ENCODE results near the gene CDK2.
"Not testable (repeated sequence)": the region's sequence is repeated elsewhere in the genome, so short reads cannot be mapped to it uniquely, and the experiment has no call there.

The CDK2 gene

GRCh38 chr12:55993230-55993853 is 26.7 kb downstream of the CDK2 start:
- no peak overlapping the region for H3K4me3 ChIP-seq (ENCODE audit: low read depth, low read length)
- no peak for DNase-seq (ENCODE audit: low read depth)
- no peak for TF ChIP-seq CTCF (IDR thresholded peaks at IDR 0.05; ENCODE audit: control insufficient read depth, extremely low read depth, insufficient read depth)

- H3K4me3 ChIP-seq (ENCODE audit: low read depth, low read length), result no peak overlapping the region
- TF ChIP-seq CTCF (IDR thresholded peaks at IDR 0.05; ENCODE audit: control insufficient read depth, extremely low read depth, insufficient read depth), result no peak
- no peak for DNase-seq (ENCODE audit: low read depth)
Measured at GRCh38 chr12:55995366-55995765, 28.7 kb downstream of the CDK2 start.

- H3K4me3 ChIP-seq (ENCODE audit: low read depth, low read length), result peak overlapping the region; percentile 76
- peak; percentile 79 for TF ChIP-seq CTCF (IDR thresholded peaks at IDR 0.05; ENCODE audit: control insufficient read depth, extremely low read depth, insufficient read depth)
- DNase-seq (ENCODE audit: low read depth), result peak; percentile 35
Measured at GRCh38 chr12:55996201-55996714, 29.6 kb downstream of the CDK2 start.

GRCh38 chr12:55996715-55997534 is 30.3 kb downstream of the CDK2 start, which contains the start of gene SUOX:
TSS of gene SUOX (plus strand) at chr12:55997276. CDS start at chr12:56002222, 4,946 bp downstream.
- no peak for TF ChIP-seq CTCF (IDR thresholded peaks at IDR 0.05; ENCODE audit: control insufficient read depth, extremely low read depth, insufficient read depth)
- peak within 1 kb of the TSS; percentile 76 for H3K4me3 ChIP-seq (ENCODE audit: low read depth, low read length)
- DNase-seq (ENCODE audit: low read depth), result peak; percentile 95

GRCh38 chr12:55997535-55997859 is 30.9 kb downstream of the CDK2 start:
- no peak for DNase-seq (ENCODE audit: low read depth)
- peak overlapping the region; percentile 76 for H3K4me3 ChIP-seq (ENCODE audit: low read depth, low read length)
- no peak for TF ChIP-seq CTCF (IDR thresholded peaks at IDR 0.05; ENCODE audit: control insufficient read depth, extremely low read depth, insufficient read depth)

GRCh38 chr12:55999522-55999921 is 32.9 kb downstream of the CDK2 start:
- not testable (repeated sequence) for H3K4me3 ChIP-seq (ENCODE audit: low read depth, low read length)

GRCh38 chr12:55999999-56000540 is 33.4 kb downstream of the CDK2 start:
- H3K4me3 ChIP-seq (ENCODE audit: low read depth, low read length); DNase-seq (ENCODE audit: low read depth): not testable (repeated sequence)

More at GRCh38 chr12:55999522-55999921, 32.9 kb downstream of the CDK2 start:
- not testable (repeated sequence) for DNase-seq (ENCODE audit: low read depth)
